ENCODE results near the gene SUPT4H1. TPM values are rescaled to one million over a fixed set of nuclear protein-coding genes. Genes with fewer than 3 reads are reported as not detected.
A peak's percentile ranks its signal among the peaks of the same experiment; 100 is the strongest.

SUPT4H1 gene
- total RNA-seq, 1 experiment from 2014 or later = 70.9 TPM

DNA sequence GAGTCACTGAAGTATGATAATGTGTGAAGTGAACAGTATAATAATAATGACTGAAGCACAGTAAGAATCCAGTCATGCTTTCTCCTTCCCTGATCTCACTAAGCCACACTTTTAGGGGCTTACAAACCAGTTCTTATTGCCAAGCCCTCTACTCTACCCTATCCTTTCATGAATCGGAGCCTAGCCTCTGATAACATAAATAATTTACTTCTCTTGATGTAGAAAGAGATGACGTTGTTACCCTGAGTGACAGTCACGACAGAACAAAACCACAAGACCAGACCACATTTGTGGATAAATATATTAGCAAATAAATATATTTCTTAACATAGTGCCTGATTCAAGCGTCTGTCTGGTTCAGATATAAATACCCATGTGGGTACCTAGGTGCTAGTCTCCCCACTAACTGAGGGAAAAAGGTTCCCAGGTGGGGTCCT, 1.4 kb upstream of the SUPT4H1 start:
- peaks cover 11% of the 10 kb centered on the region for H3K4me1 Mint-ChIP-seq (ENCODE audit: low read depth, unreplicated experiment)
- no peaks in the 10 kb centered on the region for H3K9me3 Mint-ChIP-seq (ENCODE audit: unreplicated experiment)
- H3K36me3 Mint-ChIP-seq (ENCODE audit: insufficient read depth, unreplicated experiment) = peaks cover 91% of the 10 kb centered on the region
- H3K36me3 ChIP-seq (ENCODE audit: control insufficient read depth, insufficient read depth, low read length) = peaks cover 10% of the 10 kb centered on the region
- no peak overlapping the region for H3K4me3 ChIP-seq (ENCODE audit: low read depth, low read length)
- intact Hi-C loops (cut with micrococcal nuclease; ENCODE audit: unreplicated experiment) = no loop called here
- peak overlapping the region; percentile 82 for H3K4me3 Mint-ChIP-seq (ENCODE audit: unreplicated experiment)
- ChIA-PET POLR2A (interaction anchor here (2.3 to 3.0 kb wide), 2 partner anchors 11 to 64 kb away, joined by 17 to 25 read pairs; partner anchors contain the start of gene RNF43), CTCF (interaction anchor here (3.5 kb wide), 1 partner anchor 64 kb away, joined by 29 read pairs; the partner anchor contains the start of gene RNF43)
- no peaks in the 10 kb centered on the region for H3K4me1 ChIP-seq
- TF ChIP-seq, protein P1, sequence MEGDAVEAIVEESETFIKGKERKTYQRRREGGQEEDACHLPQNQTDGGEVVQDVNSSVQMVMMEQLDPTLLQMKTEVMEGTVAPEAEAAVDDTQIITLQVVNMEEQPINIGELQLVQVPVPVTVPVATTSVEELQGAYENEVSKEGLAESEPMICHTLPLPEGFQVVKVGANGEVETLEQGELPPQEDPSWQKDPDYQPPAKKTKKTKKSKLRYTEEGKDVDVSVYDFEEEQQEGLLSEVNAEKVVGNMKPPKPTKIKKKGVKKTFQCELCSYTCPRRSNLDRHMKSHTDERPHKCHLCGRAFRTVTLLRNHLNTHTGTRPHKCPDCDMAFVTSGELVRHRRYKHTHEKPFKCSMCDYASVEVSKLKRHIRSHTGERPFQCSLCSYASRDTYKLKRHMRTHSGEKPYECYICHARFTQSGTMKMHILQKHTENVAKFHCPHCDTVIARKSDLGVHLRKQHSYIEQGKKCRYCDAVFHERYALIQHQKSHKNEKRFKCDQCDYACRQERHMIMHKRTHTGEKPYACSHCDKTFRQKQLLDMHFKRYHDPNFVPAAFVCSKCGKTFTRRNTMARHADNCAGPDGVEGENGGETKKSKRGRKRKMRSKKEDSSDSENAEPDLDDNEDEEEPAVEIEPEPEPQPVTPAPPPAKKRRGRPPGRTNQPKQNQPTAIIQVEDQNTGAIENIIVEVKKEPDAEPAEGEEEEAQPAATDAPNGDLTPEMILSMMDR (IDR thresholded peaks at IDR 0.05; ENCODE audit: insufficient read depth in 1 of 2, low read depth in 1 of 2, low read length in 1 of 2, severe bottlenecking in 1 of 2, unreplicated experiment in 1 of 2) = no peak
- no peaks in the 10 kb centered on the region for H3K27me3 Mint-ChIP-seq (ENCODE audit: insufficient read depth, unreplicated experiment)
- H3K9me3 ChIP-seq = no peaks in the 10 kb centered on the region
- H3K27ac Mint-ChIP-seq (ENCODE audit: unreplicated experiment) = peak overlapping the region; percentile 54
- H3K27me3 ChIP-seq (replicated peaks; ENCODE audit: control insufficient read depth, insufficient read depth, low read length) = no peaks in the 10 kb centered on the region
- BruUV-seq (replicated peaks) = no TSS peak
- DNase-seq = no peak

DNA sequence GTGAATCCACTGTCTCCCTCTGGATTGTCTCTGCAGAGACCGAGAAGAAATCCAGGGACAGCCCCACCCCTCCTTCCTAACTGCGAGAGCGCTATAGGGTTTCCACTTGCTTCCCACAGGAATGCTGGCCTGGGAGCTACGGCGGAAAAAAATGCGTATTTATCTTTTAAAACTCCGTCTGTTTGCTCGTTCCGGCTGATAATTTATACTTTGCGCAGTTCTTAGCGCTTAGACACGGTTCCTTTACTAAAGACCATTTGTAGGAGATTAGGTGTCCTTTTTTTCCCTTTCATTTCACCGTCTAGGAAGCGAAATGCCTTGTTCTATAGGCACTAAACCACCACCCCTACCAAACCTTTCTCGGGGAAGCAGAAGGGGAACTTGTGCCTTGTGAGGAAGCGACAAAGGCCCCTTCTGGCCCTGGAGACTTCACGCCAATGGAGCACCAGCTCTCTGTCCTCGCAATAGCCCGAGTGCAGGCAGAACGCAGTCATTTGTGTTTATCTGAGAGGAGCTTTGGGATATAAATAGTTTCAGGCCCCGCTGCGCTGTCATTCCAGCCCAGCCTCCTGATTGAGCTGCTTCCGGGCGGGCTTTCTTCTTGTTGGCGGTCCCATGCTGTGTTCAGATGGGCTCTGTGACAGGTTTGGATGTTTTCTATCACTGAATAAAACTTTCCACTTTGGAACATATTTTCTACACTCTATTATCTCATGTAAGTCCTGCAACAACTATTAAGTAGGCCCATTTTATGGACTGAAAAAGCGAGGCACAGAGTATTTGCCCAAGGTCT, 791 bp upstream of the SUPT4H1 start:
- TF ChIP-seq, protein P1 (IDR thresholded peaks at IDR 0.05; ENCODE audit: insufficient read depth in 1 of 2, low read depth in 1 of 2, low read length in 1 of 2, severe bottlenecking in 1 of 2, unreplicated experiment in 1 of 2) = no peak
- TSS peak; percentile 94 for BruUV-seq (replicated peaks)
- intact Hi-C loops (cut with micrococcal nuclease; ENCODE audit: unreplicated experiment) = loop anchor here (1.0 kb wide), 2 partner anchors 12 to 65 kb away; partner anchors contain the start of gene RNF43
- ChIA-PET CTCF (interaction anchor here (0.6 to 3.5 kb wide), 6 partner anchors 11 to 64 kb away, joined by 3 to 29 read pairs (median 5); partner anchors contain the start of gene RNF43), POLR2A (interaction anchor here (0.6 to 3.0 kb wide), 6 partner anchors 9 to 278 kb away, joined by 3 to 25 read pairs (median 4); partner anchors contain the start of gene RNF43)
- DNase-seq = no peak
- H3K36me3 ChIP-seq (ENCODE audit: control insufficient read depth, insufficient read depth, low read length) = peaks cover 10% of the 10 kb centered on the region
- no peaks in the 10 kb centered on the region for H3K4me1 ChIP-seq
- no peaks in the 10 kb centered on the region for H3K9me3 Mint-ChIP-seq (ENCODE audit: unreplicated experiment)
- peak overlapping the region; percentile 46 for H3K4me3 ChIP-seq (ENCODE audit: low read depth, low read length)
- H3K9me3 ChIP-seq = no peaks in the 10 kb centered on the region
- H3K27me3 ChIP-seq (replicated peaks; ENCODE audit: control insufficient read depth, insufficient read depth, low read length) = no peaks in the 10 kb centered on the region
- no peaks in the 10 kb centered on the region for H3K27me3 Mint-ChIP-seq (ENCODE audit: insufficient read depth, unreplicated experiment)
- H3K4me1 Mint-ChIP-seq (ENCODE audit: low read depth, unreplicated experiment) = peaks cover 11% of the 10 kb centered on the region
- H3K27ac Mint-ChIP-seq (ENCODE audit: unreplicated experiment) = peak overlapping the region; percentile 54
- peaks cover 91% of the 10 kb centered on the region for H3K36me3 Mint-ChIP-seq (ENCODE audit: insufficient read depth, unreplicated experiment)
- peak overlapping the region; percentile 82 for H3K4me3 Mint-ChIP-seq (ENCODE audit: unreplicated experiment)

DNA sequence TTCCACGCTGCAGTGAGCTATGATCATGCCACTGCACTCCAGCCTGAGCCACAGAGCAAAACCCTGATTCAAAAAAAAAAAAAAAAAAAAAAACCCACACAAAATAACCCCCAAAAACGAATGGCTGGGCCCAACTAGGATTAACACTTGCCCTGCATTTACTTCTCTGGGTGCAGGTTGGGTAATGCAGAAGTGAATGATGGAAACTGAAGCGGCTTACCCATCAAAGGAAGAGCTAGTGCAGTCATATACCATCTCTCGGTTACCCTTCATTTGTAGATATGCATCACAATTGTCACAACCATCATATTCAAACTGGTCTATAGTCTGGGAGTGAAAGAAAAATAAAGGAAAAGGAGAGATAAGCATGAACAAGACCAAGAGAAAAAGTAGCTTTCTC, 819 bp downstream of the SUPT4H1 start:
- Histone ChIP-seq H3K4me3 (ENCODE audit: low read depth, low read length) (peak overlapping the region; percentile 48), H3K27me3 (replicated peaks; ENCODE audit: control insufficient read depth, insufficient read depth, low read length) (no peaks in the 10 kb centered on the region), H3K36me3 (ENCODE audit: control insufficient read depth, insufficient read depth, low read length) (peaks cover 9% of the 10 kb centered on the region; the same call in 1 of the 2 replicates), H3K9me3 (no peaks in the 10 kb centered on the region), H3K4me1 (no peaks in the 10 kb centered on the region)
- BruUV-seq (replicated peaks) = TSS peak; percentile 15
- ChIA-PET POLR2A (interaction anchor here (0.6 to 3.0 kb wide), 3 partner anchors 11 to 66 kb away, joined by 5 to 25 read pairs (median 17); partner anchors contain the start of gene RNF43), CTCF (interaction anchor here (0.8 to 3.5 kb wide), 3 partner anchors 12 to 66 kb away, joined by 3 to 29 read pairs (median 15); partner anchors contain the start of gene RNF43)
- Mint-ChIP-seq H3K27ac (ENCODE audit: unreplicated experiment) (peak overlapping the region; percentile 81), H3K36me3 (ENCODE audit: insufficient read depth, unreplicated experiment) (peaks cover 91% of the 10 kb centered on the region), H3K4me1 (ENCODE audit: low read depth, unreplicated experiment) (peaks cover 11% of the 10 kb centered on the region), H3K9me3 (ENCODE audit: unreplicated experiment) (no peaks in the 10 kb centered on the region), H3K27me3 (ENCODE audit: insufficient read depth, unreplicated experiment) (no peaks in the 10 kb centered on the region), H3K4me3 (ENCODE audit: unreplicated experiment) (peak overlapping the region; percentile 82)
- TF ChIP-seq, protein P1 (IDR thresholded peaks at IDR 0.05; ENCODE audit: insufficient read depth in 1 of 2, low read depth in 1 of 2, low read length in 1 of 2, severe bottlenecking in 1 of 2, unreplicated experiment in 1 of 2) = no peak
- DNase-seq = no peak
- intact Hi-C loops (cut with micrococcal nuclease; ENCODE audit: unreplicated experiment) = no loop called here
